ENCODE measurements around the gene MAPK1. TPM values are rescaled to one million over a fixed set of nuclear protein-coding genes. Genes with fewer than 3 reads are reported as not detected.
"Not testable (repeated sequence)": the region's sequence is repeated elsewhere in the genome, so short reads cannot be mapped to it uniquely, and the experiment has no call there.

The MAPK1 gene
- polyA plus RNA-seq, 12 donors, result 94.7 to 154 (median 145) TPM; not detected in 1

DNA sequence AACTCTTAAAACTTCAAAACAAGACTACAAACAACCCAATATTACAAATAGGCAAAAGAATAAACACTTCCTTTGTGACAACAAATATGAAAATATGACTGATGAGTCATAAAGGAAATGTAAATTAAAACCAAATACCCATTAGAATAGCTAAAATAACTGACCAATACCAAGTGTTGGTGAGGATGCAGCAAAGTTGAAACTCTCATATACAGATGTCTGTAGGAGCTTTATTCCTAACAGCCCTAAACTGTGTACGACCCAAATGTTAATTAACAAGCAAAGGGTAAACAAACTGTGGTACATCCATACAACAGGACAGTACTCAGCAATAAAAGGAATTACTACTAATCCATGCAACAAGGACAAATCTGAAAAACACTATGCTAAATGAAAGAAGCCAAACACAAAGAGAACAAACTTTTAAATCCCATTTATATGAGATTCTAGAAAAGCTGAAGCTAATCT is 43.0 kb downstream of the MAPK1 start:
- no peak for DNase-seq

DNA sequence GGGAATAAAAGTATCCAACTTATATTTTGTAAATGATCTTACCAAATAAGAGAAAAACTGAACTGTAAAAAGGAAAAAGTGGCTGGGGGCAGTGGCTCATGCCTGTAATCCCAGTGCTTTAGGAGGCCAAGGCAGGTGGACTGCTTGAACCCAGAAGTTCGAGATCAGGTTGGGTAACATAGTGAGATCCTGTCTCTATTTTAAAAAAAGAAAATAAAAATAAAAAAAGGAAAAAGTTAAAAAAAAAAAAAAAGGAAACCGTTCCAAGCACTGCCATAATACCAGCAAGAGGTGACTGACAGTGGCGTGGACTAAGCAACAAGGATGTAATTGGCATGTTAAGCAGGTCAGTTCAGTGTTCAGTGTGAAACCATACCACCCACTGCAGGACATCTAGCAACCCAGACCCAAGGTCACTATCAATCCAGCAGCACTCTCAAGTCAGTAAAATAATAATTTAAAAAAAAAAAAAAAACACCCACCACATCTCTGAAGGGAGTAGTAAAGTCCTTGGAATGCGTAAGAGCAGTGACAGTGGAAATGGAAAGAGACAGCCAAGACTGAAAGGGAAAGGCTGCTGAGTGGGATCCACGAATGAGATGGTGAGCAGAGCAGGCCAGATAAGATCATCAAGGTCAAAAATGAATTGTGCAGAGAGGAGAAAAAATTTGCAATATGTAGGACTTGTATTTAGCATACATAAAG is 43.6 kb downstream of the MAPK1 start:
- no peak for DNase-seq

DNA sequence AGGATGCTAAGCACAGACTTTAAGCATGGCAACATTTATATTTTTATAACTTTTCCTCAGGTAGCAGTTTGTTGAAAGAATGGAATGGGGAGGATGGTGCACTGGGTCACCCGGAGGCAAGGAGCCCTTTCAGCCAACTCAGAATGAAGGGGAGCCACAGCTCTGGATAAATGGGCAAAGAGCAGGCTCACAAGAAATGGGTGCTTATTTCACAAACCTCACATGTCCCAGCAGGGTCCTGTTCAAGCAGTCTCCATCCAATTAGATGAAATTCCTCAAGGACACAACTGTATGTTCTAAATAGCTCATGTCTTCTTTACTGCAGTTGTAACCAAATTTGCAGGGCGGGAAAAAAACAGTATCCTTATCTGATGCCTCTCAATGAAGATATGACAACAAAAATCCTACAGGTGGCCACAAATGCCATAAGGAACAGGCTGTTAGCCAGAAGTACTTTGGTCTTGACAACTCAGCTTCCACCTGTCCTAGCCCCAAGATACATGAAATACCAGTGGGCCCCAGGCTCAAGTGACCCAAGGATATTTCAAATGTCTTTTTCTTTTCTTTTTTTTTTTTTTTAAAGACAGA is 48.2 kb downstream of the MAPK1 start:
- DNase-seq, result no peak

DNA sequence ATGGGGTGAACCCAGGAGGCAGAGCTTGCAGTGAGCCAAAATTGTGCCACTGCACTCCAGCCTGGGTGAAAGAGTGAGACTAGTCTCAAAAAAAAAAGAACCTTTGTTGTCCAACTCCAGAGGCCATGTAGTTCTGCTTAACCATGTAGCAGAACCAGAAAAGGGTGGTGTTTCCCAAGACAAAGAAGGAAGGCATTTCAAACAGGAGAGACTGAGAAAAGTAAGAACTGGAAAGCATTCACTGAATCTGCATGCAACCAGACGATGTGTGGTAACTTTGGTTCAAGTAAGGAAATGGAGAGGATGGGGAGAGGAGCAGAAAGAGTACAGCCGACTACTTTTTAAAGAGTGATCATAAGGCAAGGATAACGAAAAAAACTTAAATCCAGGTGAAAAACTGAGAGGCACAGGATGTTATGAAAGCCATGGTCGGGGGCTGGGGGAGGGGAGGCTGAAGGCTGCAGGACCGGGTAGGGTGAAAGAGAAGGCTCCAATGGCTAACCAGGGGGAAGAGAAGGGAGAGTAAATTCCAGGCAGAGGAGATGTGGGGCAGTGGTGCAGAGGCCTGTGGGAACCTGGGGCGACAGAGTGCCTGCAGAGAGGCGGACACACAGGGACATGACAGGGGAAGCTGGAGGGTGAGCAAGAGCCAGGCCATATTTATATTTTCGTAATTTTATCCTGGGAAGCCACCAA is 48.8 kb downstream of the MAPK1 start:
- no peak for DNase-seq

DNA sequence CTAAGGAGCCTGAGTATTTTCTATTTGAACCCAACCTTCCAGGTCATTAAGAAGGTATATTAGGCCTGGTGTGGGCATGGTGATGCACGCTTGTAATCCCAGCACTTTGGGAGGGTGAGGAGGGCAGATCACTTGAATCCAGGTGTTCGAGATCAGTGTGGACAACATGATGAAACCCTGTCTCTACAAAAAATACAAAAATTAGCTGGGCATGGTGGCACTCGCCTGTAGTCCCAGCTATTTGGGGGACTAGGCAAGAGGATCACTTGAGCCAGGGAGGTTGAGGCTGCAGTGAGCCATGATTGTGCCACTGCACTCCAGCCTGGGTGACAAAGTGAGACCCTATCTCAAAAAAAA is 50.0 kb downstream of the MAPK1 start:
- not testable (repeated sequence) for DNase-seq

DNA sequence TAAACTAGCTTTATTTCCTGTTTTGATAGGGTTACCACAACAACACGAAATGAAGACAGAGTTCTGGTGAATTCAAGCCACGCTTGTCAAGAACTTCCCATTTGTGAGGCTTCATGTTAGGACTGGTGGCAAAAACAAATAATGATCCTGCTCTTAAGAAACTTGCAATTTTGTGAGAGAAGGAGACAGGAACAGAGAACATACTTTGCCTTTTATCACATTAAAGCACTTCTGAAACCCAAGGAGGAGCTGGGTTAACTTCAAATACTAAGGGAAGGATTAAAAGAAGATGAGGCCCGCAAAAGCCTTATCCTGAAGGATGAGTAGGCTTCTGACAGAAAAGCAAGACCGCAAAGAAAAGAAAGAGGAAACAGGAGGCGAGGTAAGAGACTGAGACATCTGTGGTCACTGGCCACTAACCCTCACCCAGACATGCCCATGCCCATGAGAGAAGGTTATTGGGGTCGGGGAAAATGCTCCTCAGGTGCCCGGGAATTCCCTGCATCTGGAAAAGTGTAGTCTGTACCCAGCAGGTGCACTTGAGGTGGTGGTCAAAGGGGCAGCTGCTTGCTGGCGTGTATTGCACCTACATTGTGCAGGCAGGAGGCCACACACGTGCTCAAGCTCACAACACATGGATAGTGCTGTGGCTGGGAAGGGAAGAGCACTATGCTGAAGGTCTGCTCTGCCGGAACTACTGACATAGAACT is 50.5 kb downstream of the MAPK1 start:
- peak; percentile 76 for DNase-seq

DNA sequence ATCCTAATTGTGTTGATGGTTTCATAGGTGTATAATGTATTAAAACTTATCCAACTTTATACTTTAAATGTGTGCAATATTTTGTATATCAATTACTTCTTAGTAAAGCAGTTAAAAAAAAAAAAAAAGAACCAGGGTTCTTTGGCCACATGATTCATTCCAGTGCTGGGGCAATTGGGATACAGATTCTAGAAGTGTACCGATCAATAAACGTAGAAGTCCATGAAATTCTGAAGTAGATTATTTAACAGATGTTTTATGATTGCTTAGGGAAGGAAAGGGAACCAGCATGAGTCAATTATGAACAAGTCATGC is 51.0 kb downstream of the MAPK1 start:
- DNase-seq, result no peak

DNA sequence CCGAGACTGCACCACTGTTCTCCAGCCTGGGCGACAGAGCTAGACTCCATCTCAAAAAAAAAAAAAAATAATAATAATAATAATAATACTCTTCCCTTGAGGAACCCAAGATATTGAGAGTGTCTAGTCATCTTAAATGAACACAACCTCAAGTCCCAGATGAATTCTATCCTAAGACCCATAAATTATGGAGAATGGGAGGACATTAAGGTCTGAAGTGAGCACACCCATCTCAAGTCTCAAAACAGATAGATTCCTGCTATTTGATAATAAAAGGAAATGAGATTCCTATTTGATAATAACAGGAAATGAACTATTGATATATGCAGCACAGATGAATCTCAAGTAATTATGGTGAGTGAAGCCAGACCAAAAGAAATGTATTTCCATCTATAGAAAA is 51.5 kb downstream of the MAPK1 start:
- DNase-seq, result no peak

DNA sequence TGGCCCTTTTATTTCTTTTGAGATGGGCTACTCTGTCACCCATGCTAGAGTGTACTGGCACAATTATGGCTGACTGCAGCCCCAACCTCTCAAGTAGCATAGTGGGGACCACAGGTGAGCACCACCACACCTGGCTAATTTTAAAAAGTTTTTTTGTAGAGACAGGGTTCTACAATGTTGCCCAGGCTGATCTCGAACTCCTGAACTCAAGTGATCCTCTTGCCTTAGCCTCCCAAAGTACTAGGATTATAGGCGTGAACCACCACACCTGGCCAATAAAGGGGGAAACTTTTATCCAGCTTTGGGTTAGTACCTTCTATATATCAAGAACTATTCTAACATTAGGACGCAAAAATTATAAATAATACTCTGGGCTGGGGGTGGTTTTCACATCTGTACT is 52.1 kb downstream of the MAPK1 start:
- no peak for DNase-seq

DNA sequence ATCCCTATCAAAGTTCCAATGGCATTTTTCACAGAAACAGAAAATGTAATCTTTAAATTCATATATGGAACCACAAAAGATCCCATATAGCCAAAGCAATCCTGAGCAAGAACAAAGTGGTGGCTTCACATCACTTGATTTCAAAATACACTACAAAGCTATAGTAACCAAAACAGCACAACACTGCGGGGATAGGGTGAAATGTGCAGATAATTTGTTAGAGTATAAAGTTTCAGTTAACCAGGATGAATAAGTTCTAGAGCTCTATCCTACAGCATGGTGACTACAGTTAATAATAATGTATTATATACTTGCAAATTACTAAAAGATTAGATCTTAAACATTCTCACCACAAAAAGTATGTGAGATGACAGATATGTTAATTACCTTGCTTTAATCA is 55.5 kb downstream of the MAPK1 start:
- DNase-seq, result no peak

DNA sequence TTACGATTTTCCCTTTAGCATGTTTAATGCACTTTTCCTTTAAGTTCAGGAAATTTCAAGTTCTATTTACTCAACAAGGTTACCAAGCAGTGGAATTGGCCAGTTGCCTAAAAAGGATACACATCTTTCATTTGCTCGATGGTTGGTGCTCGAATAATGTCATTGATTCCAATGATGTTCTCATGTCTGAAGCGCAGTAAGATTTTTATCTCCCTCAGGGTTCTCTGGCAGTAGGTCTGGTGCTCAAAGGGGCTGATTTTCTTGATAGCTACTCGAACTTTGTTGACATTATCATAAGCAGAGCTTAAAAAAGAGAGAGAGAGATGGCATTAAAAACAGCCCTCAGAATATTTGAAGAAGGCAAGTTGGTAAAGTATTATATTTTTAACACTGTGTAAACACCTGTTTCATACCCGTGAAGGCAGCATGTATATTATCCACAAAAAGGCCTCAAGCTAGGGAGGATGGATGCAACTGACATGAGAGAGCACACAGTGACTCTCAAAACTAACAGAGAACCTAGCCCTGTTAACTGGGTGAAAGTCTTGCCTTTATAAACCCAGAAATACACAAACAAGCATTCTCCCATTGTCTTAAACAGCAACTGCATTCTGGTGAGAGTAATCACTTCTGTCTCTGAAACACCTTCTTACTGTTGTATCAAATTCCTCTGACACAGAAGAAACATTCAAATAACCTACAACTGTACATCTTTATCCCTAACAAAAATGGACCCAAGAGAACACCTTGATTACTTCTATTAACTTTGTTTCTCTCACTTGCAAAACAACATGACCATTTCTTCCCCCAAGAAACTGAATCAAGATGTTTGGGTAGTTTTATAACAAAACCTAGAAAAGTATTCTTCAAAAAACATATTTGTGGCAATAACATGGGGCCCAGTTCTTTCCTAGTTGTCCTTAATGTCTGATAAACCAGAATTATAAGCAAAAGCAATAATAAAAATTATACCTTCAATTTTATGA is 59.6 kb downstream of the MAPK1 start:
- DNase-seq, result no peak

DNA sequence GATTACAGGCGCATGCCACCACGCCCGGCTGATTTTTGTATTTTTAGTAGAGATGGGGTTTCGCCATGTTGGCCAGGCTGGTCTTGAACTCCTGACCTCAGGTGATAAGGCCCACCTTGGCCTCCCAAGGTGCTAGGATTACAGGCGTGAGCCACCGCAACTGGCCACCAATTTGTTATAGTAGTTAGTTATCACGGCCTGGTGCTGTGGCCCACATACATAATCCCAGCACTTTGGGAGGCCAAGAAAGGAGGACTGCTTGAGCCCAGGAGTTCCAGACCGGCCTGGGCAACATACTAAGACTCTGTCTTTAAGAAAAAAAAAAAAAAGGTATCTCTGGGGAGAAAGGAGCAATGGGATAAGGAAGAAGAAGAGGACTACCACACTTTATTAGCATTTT is 62.1 kb downstream of the MAPK1 start:
- DNase-seq, result not testable (repeated sequence)

DNA sequence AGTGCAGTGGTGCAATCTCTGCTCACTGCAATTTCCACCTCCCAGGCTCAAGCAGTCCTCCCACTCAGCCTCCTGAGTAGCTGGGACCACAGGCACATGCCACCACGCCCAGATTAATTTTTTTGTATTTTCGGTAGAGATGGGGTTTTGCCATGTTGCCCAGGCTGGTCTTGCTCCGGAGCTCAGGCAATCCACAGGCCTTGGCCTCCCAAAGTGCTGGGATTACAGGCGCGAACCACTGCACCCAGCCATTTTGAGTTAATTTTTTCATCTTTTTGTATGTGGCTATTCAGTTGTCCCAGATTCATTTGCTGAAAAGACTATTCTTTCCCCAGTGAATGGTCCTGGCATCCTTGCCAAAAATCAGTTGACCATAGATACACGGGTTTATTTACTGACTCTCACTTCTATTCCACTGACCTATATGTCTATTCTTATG is 63.6 kb downstream of the MAPK1 start:
- no peak for DNase-seq

DNA sequence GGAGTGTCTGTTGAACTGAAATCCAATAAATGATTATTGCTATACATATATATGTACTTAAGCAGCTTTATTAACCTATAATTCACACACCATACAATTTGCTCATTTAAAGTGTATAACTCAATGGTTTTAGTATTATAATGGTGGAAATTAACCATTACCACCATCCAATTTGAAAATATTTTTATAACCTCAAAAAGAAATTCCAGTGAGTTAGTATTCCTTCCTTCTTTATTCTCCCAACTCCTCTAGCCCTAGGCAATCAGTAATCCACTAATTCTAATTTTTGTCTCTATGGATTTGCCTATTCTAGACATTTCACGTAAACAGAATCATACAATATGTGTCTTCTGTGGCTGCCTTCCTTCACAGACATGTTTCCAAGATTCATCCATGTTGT is 64.8 kb downstream of the MAPK1 start:
- no peak for DNase-seq

DNA sequence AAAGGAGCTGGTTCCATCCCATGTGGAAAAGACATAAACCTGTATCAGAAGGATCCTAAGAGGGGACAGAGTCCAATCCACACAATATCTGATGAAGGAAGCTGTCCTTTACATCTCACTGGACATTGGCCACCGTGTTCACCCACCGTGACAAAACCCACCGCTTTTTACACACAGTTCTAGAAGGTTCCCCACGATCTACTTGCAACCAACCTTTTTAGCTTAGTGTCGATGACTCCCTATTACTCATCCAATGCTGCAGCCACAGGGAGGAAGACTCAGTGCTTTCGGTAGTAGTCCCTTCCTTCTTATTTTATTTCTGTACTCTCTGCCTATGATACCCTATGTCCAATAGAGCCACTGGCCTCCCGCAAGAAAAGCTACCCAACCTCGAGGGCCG is 65.4 kb downstream of the MAPK1 start:
- DNase-seq, result no peak

DNA sequence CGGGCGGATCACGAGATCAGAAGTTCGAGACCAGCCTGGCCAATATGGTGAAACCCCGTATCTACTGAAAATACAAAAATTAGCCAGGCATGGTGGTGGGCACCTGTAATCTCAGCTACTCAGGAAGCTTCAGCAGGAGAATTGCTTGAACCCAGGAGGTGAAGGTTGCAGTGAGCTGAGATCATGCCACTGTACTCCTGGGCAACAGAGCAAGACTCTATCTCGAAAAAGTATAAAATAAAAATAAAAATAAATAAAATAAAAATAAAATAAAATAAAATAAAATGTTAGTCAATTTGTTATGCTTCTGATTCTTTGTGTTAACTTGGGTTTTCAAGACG is 66.2 kb downstream of the MAPK1 start:
- not testable (repeated sequence) for DNase-seq

DNA sequence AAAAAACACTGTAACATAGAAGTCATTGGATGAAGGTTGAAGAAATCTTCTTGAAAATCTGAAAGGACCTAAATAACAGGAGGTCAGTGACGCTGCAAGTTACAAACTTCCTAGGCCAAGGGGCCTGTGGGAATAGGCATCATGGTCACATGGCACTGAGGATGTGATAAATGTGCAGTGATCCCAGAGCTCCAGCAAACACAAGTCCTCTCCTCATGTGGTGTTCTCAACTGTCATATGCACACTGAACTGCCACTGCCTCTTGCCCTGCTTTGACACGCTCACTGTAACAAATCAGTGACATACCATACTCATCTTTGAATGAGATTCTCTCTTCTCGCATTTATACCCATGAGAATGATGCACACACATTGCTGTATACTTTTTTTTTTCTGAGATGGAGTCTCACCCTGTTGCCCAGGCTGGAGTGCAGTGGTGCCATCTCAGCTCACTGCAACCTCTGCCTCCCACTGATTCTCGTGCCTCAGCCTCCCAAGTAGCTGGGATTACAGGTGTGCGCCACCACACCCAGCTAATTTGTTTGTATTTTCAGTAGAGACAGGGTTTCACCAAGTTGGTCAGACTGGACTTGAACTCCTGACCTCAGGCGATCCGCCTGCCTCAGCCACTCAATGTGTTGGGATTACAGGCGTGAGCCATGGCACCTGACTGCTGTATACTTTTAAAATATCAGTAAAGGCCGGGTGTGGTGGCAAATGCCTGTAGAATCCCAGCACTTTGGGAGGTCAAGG is 66.7 kb downstream of the MAPK1 start:
- DNase-seq, result no peak

DNA sequence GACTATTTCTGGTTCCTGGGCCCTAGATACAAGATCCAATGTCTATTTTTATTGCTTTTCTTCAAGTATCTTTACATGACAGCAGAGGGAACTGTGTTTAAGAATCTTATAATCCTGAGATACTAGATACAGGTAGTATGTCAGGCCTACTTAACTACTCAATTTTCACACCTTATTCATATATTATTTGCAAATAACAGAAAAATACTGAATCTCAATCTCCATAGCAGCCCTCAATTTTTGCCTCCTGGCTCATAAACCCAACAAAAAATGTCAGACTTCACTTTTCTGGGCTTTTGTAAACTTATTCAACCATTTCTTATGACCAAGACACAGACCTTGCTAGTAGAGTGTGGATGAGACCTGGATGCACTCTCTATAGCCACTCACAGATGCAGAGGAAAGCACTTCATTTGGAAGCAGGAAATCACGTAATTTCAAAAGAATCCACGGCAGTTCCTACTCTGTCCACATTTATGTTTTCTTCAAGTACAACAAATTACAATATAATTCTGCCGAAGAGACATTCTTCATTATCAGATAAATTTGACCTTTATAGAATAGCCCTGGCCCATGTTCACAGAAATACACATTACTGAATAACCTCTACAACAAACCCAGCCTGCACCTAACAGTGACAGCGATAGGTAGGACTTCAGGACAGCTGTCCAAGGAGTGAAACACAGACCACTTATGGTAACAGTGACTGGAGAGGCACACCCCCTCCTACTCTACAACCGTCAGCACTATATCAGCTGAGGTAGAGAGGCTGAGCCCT is 69.8 kb downstream of the MAPK1 start:
- no peak for DNase-seq

DNA sequence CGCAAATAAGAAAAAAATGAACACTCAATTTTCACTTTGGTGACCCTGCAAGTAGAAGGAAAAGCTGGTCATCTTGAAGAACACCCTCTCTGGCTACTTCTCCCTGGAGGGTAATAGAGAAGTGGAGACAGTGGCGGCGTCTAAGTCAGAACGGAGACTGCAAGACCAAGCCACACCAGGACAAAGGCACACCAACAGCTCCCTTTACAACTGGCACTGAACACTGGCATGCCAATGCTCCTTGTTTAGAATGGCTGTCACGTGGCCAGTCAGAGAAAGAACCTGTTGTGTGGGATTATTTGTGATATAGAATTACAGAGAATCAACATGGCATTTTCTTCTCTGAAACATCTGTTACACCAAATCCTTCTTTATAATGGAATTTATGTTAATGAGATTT is 70.6 kb downstream of the MAPK1 start:
- no peak for DNase-seq

DNA sequence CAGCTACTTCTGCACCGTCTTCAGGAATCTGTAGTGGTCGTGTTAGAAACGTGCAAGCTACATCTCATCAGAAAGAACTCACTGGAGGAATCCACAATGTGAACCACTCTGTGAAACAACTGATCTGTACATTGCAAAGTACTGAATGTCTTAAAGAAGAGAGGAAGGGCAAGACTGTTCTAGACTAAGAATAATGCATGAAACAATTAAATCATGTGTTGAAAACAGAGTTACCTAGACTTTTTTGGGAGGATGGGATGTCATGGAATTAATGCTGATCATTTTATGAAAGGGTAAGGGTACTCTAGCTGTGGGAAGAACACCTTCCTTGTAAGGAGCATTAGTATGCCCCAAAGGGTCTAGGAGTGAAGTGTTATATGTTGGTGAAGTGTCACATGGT is 71.2 kb downstream of the MAPK1 start:
- no peak for DNase-seq
